GM19395 (cell line): ENCODE results near the gene C3orf62.
"Not testable (repeated sequence)": the region's sequence is repeated elsewhere in the genome, so short reads cannot be mapped to it uniquely, and the experiment has no call there.

Source experiments
- ATAC-seq: cut with Tn5 transposase; IDR thresholded peaks from one replicate; pipeline ENCODE4 v1.9.1; 2021; ENCODE audit warnings: mild to moderate bottlenecking, moderate library complexity; ENCODE audit not compliant: unreplicated experiment

Gene C3orf62

DNA sequence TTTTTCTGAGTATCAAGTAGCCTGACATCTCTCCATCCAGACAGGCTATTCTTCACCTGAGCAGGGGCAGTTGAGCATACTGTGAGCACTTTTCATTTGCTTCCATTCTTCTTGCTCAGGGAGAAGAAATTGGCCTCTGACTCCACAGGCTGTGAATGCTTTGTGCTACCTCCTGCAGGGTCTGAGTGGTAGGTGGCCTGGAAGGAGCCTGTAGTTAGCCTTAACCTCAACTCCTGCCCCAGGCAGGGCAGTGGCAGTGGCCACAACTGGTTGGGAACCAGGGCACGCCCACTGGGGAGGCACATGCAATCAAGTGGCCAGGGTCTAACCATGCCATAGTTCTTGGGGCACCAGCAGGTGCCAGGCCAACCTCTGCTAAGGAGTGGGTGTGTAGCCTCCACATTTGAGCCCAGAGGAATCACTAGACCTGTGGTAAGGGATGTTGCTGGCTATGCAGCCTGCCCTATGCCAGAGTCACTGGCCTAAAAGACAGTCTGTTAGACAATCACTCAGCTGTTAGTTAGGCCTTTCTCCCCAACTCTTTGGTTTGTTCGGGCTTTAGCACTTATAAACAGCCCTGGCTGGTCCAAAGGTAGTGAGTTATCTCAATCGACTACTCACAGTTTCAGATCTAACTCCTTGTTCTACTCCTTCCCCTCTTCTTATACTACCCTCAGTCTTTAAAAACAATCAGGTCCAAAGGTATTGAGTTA, 7.4 kb downstream of the C3orf62 start:
- no peak for ATAC-seq

GRCh38 chr3:49266410-49267095, 10.5 kb downstream of the C3orf62 start:
- no peak for ATAC-seq

- no peak for ATAC-seq
Measured at GRCh38 chr3:49265661-49266386, 11.2 kb downstream of the C3orf62 start.

- ATAC-seq = no peak
Measured at GRCh38 chr3:49263159-49263889, 13.7 kb downstream of the C3orf62 start.

DNA sequence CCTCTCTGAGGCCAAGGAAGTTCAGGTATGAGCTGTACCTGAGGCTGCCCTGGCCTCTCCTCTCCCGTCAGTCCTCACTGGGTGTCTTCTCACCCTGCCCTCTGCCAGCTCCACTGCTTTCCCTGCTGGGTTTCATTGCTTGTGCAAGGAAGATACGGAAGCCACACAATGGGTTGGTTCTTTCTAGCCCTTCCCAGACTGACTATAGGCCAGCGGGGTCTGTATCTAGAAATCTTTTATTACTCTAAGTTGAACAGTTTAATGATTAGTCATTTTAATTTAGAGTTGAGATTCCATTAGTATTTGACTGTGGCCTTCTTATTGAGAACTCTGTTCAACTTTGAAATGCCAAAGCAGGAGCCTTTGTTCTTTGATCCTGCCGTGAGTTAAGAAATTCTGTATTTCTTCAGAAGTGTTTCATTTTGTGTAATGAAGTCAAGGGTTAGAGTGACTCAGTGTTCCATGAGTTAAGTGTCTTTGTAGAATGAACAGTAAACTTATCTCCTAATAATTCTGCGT, 16.2 kb downstream of the C3orf62 start:
- no peak for ATAC-seq

DNA sequence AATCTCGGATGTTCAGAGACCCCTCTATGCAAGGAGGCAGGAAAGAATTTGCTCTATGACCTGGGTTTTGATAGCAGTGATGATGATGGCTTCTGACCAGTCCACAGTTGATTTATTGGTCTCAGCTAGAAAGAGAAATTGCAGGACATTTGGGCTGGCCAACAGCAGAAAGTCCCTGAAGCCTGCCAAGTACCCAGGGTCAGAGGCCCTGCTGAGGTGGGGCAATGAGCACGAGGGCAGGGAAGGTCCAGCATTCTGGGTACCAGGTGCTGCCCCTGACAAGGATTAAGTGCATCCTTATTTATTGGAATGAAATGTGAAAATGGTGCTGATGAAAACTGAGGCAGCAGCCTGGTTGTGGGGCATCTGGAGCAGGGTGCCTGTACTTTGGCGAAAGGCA, 19.8 kb downstream of the C3orf62 start:
- ATAC-seq = no peak

- no peak for ATAC-seq
Measured at GRCh38 chr3:49255718-49256511, 21.1 kb downstream of the C3orf62 start.

DNA sequence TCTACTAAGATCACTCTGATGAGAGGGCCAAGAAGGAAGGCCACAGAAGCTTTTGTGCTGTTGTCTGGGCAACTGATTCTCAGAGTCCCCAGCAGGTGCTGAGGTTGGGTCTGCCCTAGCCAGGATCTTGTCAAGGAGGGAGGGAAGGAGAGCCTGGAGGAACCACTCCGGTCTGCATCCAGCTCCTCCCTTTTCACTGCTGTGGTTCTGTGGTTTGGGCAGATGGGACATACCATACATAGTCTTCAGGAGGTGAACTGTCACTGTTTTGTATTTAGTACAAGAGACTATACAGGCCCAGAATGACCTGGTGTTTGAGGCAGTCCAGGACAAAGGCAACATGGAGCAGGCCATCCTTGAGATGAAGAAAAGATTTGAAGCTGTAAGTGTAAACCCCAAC, 21.9 kb downstream of the C3orf62 start:
- ATAC-seq = no peak

- no peak for ATAC-seq
Measured at GRCh38 chr3:49253512-49253911, 23.5 kb downstream of the C3orf62 start.

- no peak for ATAC-seq
Measured at GRCh38 chr3:49248840-49249227, 28.2 kb downstream of the C3orf62 start.

- ATAC-seq = no peak
Measured at GRCh38 chr3:49244581-49245205, 32.3 kb downstream of the C3orf62 start.

GRCh38 chr3:49240091-49240490, 36.9 kb downstream of the C3orf62 start:
- not testable (repeated sequence) for ATAC-seq

DNA sequence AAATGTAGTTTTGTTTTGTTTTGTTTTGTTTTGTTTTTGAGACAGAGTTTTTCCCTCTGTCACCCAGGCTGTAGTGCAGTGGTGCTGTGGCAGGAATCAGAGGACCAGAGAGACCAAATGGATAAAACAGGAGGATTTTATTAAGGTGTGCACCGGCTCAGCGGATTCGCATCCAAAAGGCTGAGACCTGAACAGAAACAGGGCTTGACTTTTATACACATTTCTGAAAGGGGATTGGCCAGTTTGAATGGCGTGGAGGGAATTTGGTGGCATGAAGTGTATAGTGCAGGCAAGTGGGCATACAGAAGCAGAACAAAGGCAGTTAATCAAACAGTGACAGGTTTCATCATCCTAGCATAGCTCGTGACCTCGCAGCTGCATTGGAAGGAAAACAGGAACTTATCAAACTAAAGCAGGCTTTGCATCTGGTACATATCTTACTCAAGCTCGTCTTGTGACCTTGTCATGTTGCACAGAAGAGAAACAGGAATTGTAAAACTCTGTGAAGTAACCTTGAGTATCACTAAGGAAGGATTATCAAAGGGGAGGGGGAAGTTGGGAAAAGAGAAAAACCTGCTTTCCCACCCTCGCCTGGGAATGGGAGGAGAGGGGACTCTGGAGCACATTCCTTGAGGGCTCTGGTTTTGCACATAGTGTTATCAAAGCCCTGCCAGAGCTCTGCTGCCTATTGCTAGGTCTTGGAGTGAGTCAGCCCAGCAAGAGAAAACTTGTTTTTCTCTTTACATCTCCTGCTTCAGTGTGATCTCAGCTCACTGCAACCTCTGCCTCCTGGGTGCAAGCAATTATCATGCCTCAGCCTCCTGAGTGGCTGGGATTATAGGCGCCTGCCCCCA, 38.5 kb downstream of the C3orf62 start:
- ATAC-seq = no peak

GRCh38 chr3:49237344-49237743, 39.7 kb downstream of the C3orf62 start:
- no peak for ATAC-seq

DNA sequence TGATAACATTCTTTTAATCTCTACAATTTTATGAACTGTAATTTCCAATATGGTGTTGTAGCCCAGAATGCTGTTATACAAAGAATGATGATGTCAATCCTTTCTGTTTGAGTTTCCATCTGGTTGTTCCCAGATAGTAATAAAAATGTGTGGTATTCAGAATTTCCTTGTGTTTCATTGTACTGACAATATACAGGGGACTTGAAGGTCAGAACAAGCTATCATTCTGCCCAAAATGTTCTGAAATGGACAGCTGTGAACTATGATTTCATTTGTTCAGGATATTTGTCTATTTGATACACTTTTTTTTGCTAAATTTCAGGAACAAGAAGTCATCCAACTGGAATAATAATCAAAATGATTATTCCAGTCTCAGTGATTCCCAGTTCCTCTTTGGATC, 40.8 kb downstream of the C3orf62 start:
- ATAC-seq = no peak

DNA sequence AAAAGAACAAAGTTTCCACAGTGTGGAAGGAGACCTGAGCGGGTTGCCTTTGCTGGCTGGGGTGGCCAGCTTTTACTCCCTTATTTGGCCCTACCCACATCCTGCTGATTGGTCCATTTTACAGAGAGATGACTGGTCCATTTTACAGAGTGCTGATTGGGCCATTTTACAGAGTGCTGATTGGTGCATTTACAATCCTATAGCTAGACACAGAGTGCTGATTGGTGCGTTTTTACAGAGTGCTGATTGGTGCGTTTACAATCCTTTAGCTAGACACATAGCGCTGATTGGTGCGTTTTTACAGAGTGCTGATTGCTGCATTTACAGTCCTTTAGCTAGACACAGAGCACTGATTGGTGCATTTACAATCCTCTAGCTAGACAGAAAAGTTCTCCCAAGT, 48.2 kb downstream of the C3orf62 start:
- not testable (repeated sequence) for ATAC-seq

DNA sequence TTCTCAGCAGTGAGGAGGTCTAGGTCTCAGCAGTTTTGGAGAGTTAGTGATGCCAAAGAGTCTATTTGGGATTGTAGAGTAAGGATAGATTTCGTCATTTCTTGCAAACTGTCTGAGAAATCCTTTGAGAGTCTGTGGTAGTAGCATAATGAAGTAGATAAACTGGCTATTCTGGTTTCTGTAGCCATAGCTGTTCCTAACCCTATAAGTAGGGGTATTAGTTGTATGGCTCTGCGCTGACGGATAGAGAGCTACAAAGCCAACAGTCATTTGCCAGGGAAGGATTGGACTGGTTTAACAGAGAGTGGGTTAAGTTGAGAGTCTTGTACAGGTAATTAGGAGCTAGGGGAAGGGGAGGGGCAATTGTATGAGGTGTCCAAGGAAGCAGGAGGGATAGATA, 55.0 kb downstream of the C3orf62 start:
- ATAC-seq = no peak

- ATAC-seq = not testable (repeated sequence)
Measured at GRCh38 chr3:49220985-49221563, 56.0 kb downstream of the C3orf62 start.
